Ectodermal cell (in vitro differentiated cells): ENCODE results near the gene ABCC1.

ENCODE experiments used
- H3K27ac ChIP-seq: 2 replicates; pipeline ENCODE4 v1.7.0; 2013; ENCODE audit warnings: mild to moderate bottlenecking, low read depth, low read length; ENCODE audit not compliant: insufficient read depth, poor library complexity, severe bottlenecking
- H3K27me3 ChIP-seq: 2 replicates; pipeline ENCODE4 v1.7.0; 2013; ENCODE audit warnings: mild to moderate bottlenecking, low read length; ENCODE audit not compliant: insufficient read depth, control insufficient read depth, poor library complexity, severe bottlenecking
- H3K36me3 ChIP-seq: one replicate; pipeline ENCODE4 v1.7.0; 2013; ENCODE audit warnings: low read length; ENCODE audit not compliant: control insufficient read depth, insufficient read depth
- H3K4me1 ChIP-seq: one replicate; pipeline ENCODE4 v1.7.0; 2013; ENCODE audit warnings: low read length; ENCODE audit not compliant: control insufficient read depth, insufficient read depth
- H3K4me3 ChIP-seq: 2 replicates; pipeline ENCODE4 v1.7.0; 2013; ENCODE audit warnings: low read depth, low read length, control low read depth; ENCODE audit not compliant: insufficient read depth
- H3K9me3 ChIP-seq: 2 replicates; pipeline ENCODE4 v1.7.0; 2013; ENCODE audit warnings: mild to moderate bottlenecking, low read length, moderate library complexity; ENCODE audit not compliant: control insufficient read depth
- WGBS, 2 experiments: methylation state at CpG; one replicate each; pipeline ENCODE4 v1.1.7; 2013; ENCODE audit warnings: missing lambda C conversion rate in 2 of 2; 5-methylcytosine and 5-hydroxymethylcytosine counted together

Gene ABCC1

GRCh38 chr16:16124974-16125373 is 175.6 kb downstream of the ABCC1 start:
- Histone ChIP-seq H3K4me1 (no peaks in the 10 kb centered on the region), H3K36me3 (peaks cover 31% of the 10 kb centered on the region), H3K27me3 (no peaks in the 10 kb centered on the region), H3K4me3 (no peak overlapping the region), H3K27ac (no peak overlapping the region), H3K9me3 (no peaks in the 10 kb centered on the region)
- WGBS, 2 experiments, result 96 to 98% methylated on average over 3 of the region's 3 CpGs

DNA sequence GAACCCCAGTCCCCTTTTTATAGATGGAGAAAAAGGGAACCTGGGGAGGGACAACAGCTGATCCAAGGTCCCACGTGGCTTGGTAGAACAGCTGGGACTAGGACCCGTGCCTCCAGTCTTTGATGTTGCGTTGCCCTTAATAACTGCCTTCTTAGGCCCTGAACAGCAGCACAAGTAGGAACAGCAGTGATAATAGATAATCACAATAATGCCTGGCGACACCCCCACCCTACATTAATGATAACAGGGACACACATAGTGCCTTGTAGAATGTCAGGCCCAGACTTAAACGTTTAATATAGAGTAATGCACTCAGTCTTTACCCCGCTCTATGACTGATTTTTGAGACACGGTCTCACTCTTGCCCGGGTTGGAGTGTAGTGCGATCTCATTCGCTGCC is 177.5 kb downstream of the ABCC1 start:
- Histone ChIP-seq H3K4me3 (no peak overlapping the region), H3K27ac (no peak overlapping the region), H3K4me1 (no peaks in the 10 kb centered on the region), H3K9me3 (no peaks in the 10 kb centered on the region), H3K36me3 (peaks cover 33% of the 10 kb centered on the region), H3K27me3 (no peaks in the 10 kb centered on the region)
- WGBS, 2 experiments, result 88 to 89% methylated on average over 10 of the region's 10 CpGs

DNA sequence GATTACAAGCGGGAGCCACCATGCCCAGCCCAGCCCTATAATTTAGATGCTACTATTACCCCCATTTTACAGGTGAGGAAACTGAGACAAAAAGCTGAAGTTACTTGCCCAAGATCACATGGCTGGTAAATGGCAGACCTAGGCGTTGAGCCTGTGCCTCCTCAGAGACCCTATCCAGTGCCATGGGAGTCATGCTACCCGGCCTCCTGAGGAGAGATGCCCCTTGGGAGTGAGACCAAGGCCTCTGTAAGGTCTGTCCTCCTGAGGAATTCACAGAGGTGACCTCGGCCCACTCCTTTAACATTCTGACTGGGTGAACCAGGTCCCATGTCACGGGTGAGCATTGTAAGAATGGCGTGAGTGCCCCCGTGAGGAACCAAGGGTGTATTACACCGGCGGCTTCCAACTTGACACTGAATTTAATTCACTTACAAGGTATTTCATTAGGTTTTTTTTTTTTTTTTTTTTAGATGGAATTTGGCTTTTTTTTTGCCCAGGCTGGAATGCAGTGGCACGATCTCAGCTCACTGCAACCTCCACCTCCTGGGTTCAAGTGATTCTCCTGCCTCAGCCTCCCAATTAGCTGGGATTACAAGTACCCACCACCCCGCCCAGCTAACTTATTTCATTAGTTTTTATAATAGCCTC is 178.2 kb downstream of the ABCC1 start:
- 56 to 58% methylated on average over 9 of the region's 11 CpGs for WGBS, 2 experiments
- Histone ChIP-seq H3K36me3 (peaks cover 29% of the 10 kb centered on the region), H3K27ac (no peak overlapping the region)

DNA sequence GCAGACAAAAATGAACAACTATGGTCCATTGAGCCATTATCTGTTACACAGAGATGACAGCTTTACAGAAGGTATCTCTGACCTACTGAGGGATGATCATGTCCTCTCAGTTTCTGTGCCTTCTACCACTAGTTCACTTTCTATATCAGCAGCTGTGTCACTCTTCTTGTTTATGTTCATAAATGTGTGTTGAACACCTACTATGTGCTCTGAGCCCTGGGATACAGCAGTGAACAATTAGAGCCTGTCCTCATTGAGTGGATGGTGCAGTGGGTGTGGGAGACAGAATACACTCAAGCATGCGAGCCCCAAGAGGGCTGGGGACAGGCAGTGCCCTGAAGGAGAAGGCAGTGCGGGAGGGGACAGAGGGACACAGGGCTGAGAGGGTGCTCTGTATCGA is 181.8 kb downstream of the ABCC1 start:
- no peaks in the 10 kb centered on the region for H3K27me3 ChIP-seq
- no peaks in the 10 kb centered on the region for H3K4me1 ChIP-seq
- no peak overlapping the region for H3K4me3 ChIP-seq
- H3K27ac ChIP-seq, result no peak overlapping the region
- H3K36me3 ChIP-seq, result peaks cover 15% of the 10 kb centered on the region
- WGBS, 2 experiments, result 91 to 94% methylated on average over 3 of the region's 3 CpGs
- no peaks in the 10 kb centered on the region for H3K9me3 ChIP-seq

More for the DNA sequence above, 178.2 kb downstream of the ABCC1 start:
- no peaks in the 10 kb centered on the region for H3K4me1 ChIP-seq
- H3K9me3 ChIP-seq, result no peaks in the 10 kb centered on the region
- H3K4me3 ChIP-seq, result no peak overlapping the region
- H3K27me3 ChIP-seq, result no peaks in the 10 kb centered on the region

DNA sequence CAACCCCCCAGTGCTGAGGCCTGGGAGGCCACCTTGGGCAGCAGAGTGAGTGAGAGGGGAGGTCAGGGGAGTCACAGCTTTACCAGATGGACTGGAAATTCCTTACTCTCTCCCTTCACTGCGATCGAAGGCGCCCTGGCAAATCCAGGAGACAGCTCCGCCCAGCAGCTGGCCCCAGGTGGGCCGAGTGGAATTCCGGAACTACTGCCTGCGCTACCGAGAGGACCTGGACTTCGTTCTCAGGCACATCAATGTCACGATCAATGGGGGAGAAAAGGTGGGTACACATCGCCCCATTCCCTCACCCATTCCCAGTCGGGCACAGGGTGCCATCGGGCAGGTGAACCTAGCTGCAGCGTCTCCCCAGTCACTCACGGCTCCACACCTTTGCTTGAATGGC is 182.2 kb downstream of the ABCC1 start:
- no peaks in the 10 kb centered on the region for H3K9me3 ChIP-seq
- 96% methylated on average over 15 of the region's 15 CpGs for WGBS, 2 experiments
- H3K36me3 ChIP-seq, result peaks cover 19% of the 10 kb centered on the region
- H3K4me3 ChIP-seq, result no peak overlapping the region
- no peaks in the 10 kb centered on the region for H3K4me1 ChIP-seq
- no peak overlapping the region for H3K27ac ChIP-seq
- H3K27me3 ChIP-seq, result no peaks in the 10 kb centered on the region

GRCh38 chr16:16133943-16134604 is 184.7 kb downstream of the ABCC1 start:
- Histone ChIP-seq H3K36me3 (peaks cover 27% of the 10 kb centered on the region), H3K27ac (no peak overlapping the region), H3K4me1 (no peaks in the 10 kb centered on the region), H3K9me3 (no peaks in the 10 kb centered on the region), H3K4me3 (no peak overlapping the region), H3K27me3 (no peaks in the 10 kb centered on the region)
- WGBS, 2 experiments, result 94 to 95% methylated on average over 21 of the region's 21 CpGs

- no peak overlapping the region for H3K27ac ChIP-seq
- no peaks in the 10 kb centered on the region for H3K4me1 ChIP-seq
- no peaks in the 10 kb centered on the region for H3K9me3 ChIP-seq
- H3K4me3 ChIP-seq, result no peak overlapping the region
- WGBS, 2 experiments, result 97 to 98% methylated on average over 6 of the region's 6 CpGs
- no peaks in the 10 kb centered on the region for H3K27me3 ChIP-seq
- peaks cover 36% of the 10 kb centered on the region for H3K36me3 ChIP-seq
Observed at GRCh38 chr16:16136588-16136987, 187.2 kb downstream of the ABCC1 start.

- no peaks in the 10 kb centered on the region for H3K9me3 ChIP-seq
- H3K36me3 ChIP-seq, result peaks cover 32% of the 10 kb centered on the region
Observed at GRCh38 chr16:16137110-16137509, 187.7 kb downstream of the ABCC1 start.

DNA sequence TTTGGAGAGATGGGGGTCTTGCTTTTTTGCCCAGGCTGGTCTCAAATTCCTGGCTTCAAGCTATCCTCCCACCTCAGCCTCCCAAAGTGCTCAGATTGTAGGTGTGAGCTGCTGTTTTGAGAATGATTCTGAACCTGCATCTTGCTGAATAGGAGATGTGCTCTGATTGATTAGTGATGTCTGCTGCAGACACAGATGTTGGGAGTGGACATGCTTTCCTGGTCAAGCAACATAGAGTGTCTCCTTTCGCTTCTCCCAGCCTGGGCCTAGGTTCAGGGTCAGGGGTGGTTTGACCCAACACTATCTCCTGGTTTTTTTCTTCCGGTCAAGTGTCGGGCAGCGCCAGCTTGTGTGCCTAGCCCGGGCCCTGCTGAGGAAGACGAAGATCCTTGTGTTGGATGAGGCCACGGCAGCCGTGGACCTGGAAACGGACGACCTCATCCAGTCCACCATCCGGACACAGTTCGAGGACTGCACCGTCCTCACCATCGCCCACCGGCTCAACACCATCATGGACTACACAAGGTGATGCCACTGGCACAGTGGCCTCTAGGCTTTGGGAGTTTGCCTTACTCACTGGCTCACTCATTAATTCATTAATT is 188.7 kb downstream of the ABCC1 start:
- no peak overlapping the region for H3K27ac ChIP-seq
- WGBS, 2 experiments, result 96% methylated on average over 15 of the region's 15 CpGs
- no peaks in the 10 kb centered on the region for H3K4me1 ChIP-seq
- H3K4me3 ChIP-seq, result no peak overlapping the region
- H3K27me3 ChIP-seq, result no peaks in the 10 kb centered on the region
- no peaks in the 10 kb centered on the region for H3K9me3 ChIP-seq
- peaks cover 32% of the 10 kb centered on the region for H3K36me3 ChIP-seq

More at GRCh38 chr16:16137110-16137509, 187.7 kb downstream of the ABCC1 start:
- WGBS, 2 experiments, result 92 to 93% methylated on average over 8 of the region's 8 CpGs
- H3K4me1 ChIP-seq, result no peaks in the 10 kb centered on the region
- no peak overlapping the region for H3K27ac ChIP-seq
- no peaks in the 10 kb centered on the region for H3K27me3 ChIP-seq
- H3K4me3 ChIP-seq, result no peak overlapping the region

DNA sequence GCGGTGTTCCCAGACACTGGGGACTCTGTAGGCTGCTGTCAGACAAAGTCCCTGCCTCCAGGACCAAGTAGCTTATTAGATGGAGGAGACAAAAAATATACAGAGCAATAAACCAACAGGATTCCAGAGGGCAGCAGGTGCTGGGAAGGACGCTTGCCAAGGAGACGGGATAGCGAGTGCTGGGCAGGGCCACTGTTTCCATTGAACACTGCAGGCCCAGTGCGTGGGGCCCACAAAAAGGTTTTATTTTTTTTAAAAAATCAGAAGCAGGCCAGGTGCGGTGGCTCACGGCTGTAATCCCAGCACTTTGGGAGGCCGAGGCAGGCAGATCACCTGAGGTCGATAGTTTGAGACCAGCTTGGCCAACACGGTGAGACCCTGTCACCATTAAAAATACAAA is 189.6 kb downstream of the ABCC1 start:
- WGBS, 2 experiments, result 93 to 96% methylated on average over 10 of the region's 10 CpGs
- H3K36me3 ChIP-seq, result peaks cover 32% of the 10 kb centered on the region

More for the DNA sequence above, 189.6 kb downstream of the ABCC1 start:
- Histone ChIP-seq H3K4me1 (no peaks in the 10 kb centered on the region), H3K9me3 (no peaks in the 10 kb centered on the region), H3K4me3 (no peak overlapping the region), H3K27me3 (no peaks in the 10 kb centered on the region), H3K27ac (no peak overlapping the region)
